Stimulated activated CD8-positive, alpha-beta memory T cell treated with anti-CD3 and anti-CD28 coated beads, Interleukin-4, amount 100 ng/mL, for 24 hours (primary cell): Measurements from ENCODE around the gene EPHA1.

Experiments used
- DNase-seq: peaks from one replicate; pipeline ENCODE4 v3.0.0-alpha.2; 2020; ENCODE audit warnings: low read depth

The EPHA1 gene

DNA sequence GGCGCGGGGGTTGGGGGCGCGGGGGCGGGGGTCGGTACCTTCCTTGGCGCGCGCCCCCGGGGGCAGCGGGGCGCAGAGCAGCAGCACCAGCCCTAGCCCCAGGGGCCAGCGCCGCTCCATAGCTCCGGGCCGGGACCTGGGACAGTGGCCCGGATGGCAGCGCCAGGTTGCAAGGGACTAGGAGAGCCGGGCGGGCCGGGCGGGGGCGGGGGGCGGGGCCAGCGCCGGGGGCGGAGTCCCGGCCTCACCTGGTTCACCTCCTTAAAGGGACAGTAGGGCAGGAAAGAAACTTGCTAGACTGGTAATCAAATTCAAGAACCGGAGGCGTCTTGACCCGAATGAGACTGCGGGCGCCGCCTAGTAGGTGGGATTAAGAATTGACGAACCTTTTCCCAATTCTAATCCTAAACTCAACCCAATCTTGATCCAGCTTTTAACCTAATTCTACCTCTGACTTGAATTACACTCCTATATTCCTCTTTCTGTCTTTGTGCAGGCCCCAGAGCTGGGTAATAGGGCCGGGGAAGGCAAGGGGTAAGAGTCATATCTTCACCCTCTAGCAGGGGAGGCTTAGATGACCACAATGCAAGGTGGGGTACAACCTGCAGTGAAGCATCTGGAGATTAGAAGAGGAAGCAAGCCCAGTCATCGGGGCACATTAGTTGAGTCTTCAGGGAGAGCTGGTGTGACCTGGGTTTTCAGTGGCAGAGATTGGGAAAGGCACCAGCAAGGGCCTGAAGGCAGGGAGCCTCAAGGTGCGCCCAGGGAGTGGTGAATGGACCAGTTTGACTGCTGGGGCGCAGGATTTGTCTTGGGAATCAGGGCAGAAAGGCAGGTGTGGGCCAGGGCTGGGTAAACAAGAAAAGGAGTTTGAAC, at the start of gene EPHA1:
Gene EPHA1, minus strand, starts transcription at position 171 of the 876 bp plus-strand sequence. Its CDS starts 51 bp downstream, at position 120.
- no peak for DNase-seq

- DNase-seq: no peak
Observed at GRCh38 chr7:143458263-143458662, 49.6 kb upstream of the EPHA1 start.

- DNase-seq: no peak
Observed at GRCh38 chr7:143456992-143457793, 48.5 kb upstream of the EPHA1 start.

DNA sequence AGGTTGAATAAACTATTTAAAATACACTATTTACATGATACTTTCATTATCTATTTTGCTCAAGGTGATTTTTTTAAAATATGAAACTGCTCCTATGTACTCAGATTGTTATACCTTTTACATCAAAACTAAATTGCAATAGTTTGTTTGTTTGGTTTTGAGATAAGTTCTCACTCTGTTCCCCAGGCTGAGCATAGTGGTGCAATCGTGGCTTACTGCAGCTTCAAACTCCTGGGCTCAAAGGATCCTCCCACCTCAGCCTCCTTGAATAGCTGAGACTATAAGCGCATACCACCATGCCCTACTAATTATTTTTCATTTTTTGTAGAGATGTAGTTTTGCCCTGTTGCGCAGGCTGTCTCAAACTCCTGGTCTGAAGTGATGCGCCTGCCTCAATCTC, 47.3 kb upstream of the EPHA1 start:
- no peak for DNase-seq

- no peak for DNase-seq
Observed at GRCh38 chr7:143455491-143455890, 46.8 kb upstream of the EPHA1 start.

DNA sequence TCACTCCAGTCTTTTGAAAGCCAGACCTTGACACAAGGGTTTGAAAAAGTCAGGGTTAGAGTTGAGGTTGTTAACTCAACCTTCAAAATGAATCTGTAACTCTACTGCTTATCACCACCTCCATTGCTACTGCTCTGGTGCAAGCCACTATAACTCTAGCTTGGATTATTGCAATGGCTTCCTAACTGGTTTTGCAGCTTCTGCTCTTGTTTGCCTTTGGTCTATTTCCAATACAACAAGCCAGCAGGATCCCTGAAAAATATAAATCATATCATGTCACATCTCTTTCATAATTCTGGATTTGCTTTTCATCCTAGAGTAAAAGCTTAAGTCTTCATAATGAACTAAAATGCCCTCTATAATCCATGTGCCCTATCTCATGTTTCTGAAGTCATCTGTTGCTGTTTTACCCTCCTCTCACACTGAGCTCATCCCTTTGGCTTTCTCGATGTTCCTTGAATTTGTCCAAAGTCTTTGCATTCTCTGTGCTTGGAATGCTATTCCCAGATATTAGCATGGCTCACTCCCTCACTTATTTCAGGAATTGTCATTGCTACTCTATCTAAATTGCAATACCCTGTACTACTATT, 45.5 kb upstream of the EPHA1 start:
- DNase-seq: no peak

- no peak for DNase-seq
Observed at GRCh38 chr7:143452495-143452894, 43.8 kb upstream of the EPHA1 start.

GRCh38 chr7:143451746-143452145, 43.1 kb upstream of the EPHA1 start:
- no peak for DNase-seq

- DNase-seq: no peak
Observed at GRCh38 chr7:143451122-143451521, 42.5 kb upstream of the EPHA1 start.

DNA sequence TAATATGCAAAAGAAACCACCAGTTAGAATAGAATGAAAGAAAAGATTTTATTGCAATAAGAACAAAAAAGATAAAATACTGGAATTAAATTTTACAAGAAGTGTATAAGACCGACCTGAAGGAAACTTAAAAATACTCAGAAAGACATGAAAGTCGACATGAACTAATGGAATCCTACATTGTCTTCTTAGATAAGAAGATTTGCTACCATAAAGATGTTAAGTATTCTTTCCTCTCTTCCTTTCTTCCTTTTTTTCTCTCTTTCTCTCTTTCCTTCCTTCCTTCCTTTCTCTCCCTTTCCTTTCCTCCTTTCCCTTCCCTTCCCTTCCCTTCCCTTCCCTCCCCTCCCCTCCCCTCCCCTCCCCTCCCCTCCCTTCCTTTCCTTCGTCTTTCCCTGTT, 41.1 kb upstream of the EPHA1 start:
- no peak for DNase-seq

- DNase-seq: no peak
Observed at GRCh38 chr7:143448429-143448828, 39.8 kb upstream of the EPHA1 start.

GRCh38 chr7:143447466-143447865, 38.8 kb upstream of the EPHA1 start:
- DNase-seq: no peak

GRCh38 chr7:143444785-143445184, 36.1 kb upstream of the EPHA1 start:
- no peak for DNase-seq

GRCh38 chr7:143444063-143444782, 35.6 kb upstream of the EPHA1 start:
- no peak for DNase-seq

DNA sequence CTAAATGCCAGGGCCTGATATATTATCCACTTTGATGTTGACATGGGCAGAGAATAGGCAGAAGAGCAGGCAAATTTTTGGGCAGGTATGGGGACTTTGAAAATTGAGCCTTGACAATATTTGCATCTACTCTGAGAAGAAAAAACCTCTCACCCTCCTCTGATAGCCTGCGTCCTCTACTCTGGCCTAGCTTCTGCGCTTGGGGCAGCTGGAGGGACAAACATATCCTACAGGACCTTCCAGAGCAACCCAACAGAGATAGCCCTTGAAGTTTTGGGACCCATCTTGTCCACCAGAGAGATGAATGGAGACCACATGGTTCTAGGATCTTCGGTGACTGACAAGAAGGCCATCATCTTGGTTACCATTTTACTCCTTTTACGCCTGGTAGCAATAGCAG, 34.5 kb upstream of the EPHA1 start, which contains the start of gene TAS2R60:
Gene TAS2R60, plus strand, starts transcription at position 301 of the 400 bp plus-strand sequence. Its CDS starts 0 bp downstream, at position 301.
- no peak for DNase-seq

DNA sequence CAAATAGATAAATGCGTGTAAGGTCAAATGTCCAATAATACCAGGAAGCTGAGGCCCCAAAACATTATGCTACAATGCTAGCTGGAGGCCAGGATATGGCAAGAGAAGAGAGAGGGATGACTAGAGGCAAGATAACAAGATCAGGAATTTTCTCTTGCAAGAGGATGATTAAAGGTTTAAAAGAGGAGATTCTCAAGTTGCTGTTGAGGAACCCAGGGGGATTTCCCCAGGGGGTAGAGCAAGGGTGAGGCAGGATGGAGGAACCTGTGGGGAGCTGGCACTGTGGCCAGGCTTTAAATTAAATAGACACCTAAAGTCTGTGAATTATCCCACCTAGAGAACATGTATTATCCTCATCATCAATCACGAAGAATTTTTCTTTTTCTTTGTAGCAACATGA, 31.2 kb upstream of the EPHA1 start:
- DNase-seq: no peak

GRCh38 chr7:143437578-143437977, 28.9 kb upstream of the EPHA1 start:
- DNase-seq: no peak

DNA sequence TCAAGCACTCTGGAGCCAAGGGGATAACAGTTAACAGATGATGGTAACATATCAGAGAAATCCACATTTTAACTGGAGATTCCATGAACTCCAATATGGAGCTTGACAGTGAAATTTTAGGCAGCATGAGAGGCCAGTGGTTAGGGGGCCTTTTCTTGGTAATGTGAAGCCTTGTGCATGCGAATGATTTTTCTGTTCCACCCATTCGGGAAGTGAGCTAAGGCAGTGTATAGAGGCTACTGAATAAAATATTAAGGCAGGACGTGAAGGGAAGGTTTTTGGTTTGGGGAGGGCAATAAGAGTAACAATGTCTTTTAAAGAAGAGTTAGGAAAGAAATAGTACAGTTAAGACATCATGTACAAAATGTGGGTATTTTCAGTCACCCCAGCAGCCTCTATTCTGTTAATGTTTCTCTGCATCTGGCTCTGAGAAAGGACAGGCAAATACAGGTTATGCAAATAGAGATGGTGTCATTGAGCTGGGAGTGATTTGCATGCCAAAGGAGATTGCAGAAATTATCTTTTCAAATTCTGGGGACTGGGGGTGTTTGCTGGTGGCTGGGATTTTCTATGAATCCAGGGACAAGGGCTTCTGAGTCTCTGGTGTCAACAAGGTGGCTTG, 27.8 kb upstream of the EPHA1 start:
- DNase-seq: no peak

DNA sequence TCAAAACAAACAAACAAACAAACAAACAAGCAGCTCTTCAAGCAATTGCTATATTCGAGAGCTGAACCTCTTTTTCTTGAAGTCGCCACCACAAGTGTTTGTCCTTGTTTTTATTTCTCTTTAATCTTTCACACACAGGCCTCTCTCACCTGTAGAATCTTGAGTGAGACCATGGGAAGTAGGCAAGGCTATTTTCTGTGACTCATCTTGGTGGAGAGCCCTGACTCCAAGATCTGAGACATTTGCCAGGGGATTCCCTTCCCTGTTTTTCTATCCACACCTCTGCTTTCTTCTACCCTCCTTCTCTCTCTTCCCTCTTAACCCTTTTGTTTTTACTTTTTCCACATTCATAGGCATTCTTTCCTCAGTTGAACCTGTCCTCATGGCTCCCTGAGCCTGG, 26.6 kb upstream of the EPHA1 start:
- DNase-seq: no peak

DNA sequence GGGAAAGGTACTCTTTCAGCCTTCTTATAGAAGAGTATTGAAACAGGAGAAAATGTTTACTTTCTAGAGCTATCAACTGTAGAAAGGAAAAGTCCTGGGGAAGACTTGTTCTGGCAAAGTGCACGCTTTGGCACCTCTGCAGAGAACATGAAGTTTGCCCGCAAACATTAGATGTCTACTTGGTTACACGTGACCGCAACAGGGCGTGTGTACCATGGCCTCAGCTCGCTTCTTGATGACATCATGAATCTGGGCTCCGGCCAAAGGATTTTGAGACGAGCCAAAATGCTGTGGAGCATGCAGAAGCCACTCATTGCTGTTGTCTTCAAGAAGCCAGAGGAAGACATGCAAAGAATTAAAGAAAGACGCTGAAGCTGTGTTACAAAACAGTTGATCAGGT, 26.0 kb upstream of the EPHA1 start:
- no peak for DNase-seq

DNA sequence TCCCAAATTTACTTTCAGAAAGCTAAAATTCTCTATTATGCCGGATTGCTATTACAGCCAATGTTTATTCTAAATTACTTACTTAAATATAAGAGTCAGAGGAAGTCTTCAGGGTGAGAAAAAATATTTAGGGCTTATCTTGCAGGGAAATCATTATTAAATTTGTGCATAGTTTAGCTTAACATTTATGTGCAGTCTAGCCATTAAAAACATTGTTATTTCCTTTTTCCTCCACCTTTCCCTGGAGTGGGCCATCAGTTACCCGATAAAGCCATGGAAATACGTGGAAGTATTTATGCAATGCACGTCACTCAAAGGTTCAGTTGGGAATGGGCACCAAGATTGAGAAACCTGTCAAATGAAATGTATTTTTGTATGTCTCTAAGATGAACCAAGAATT, 25.1 kb upstream of the EPHA1 start:
- no peak for DNase-seq

DNA sequence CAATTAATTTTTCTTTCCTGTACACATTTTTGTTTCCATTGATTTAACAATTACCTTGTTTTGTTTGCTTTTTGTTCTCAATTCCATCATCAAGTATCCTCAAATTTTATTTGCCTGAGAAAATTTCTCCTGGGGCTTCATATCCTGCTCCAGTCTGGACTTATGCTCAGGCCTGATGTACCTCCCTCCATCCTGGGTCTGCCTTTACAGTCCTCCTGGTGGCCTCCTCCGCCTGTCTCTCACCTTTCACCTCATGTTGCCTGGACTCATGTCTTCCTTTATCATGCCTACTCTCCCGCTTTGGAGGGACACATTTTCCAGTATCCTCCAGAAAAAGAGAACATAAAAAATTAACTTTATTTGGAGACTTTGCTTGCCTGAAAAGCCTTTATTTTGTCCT, 22.5 kb upstream of the EPHA1 start:
- DNase-seq: no peak
